Cardiac muscle cell (in vitro differentiated cells and primary cell): ENCODE measurements around the gene LYRM4. TPM values are rescaled to one million over a fixed set of nuclear protein-coding genes. Genes with fewer than 3 reads are reported as not detected.
A peak's percentile ranks its signal among the peaks of the same experiment; 100 is the strongest.

Experiments used
- DNase-seq, 2 donors: peaks; one replicate each; pipeline versions ENCODE4 v3.0.0 to v3.0.0-alpha.2; 2010 to 2017; ENCODE audit warnings: low read depth in 1 of 2, low spot score in 1 of 2
- H3K27ac ChIP-seq: fragments of 200-600 bp; sonication (generic); 2 replicates; pipeline ENCODE4 v1.5.1; 2016
- H3K27me3 ChIP-seq: fragments of 200-600 bp; sonication (generic); 2 replicates; pipeline ENCODE4 v1.6.0; 2016; ENCODE audit warnings: control low read depth
- H3K36me3 ChIP-seq: fragments of 200-600 bp; sonication (generic); 2 replicates; pipeline ENCODE4 v1.5.1; 2016; ENCODE audit warnings: control low read depth
- H3K4me1 ChIP-seq: fragments of 200-600 bp; sonication (generic); 2 replicates; pipeline ENCODE4 v1.8.1; 2017; ENCODE audit warnings: low read depth, mild to moderate bottlenecking, mixed run types
- H3K4me3 ChIP-seq: fragments of 200-600 bp; sonication (generic); 2 replicates; pipeline ENCODE4 v1.5.1; 2016; ENCODE audit warnings: mild to moderate bottlenecking
- H3K9me3 ChIP-seq: fragments of 200-600 bp; sonication (generic); 2 replicates; pipeline ENCODE4 v1.5.1; 2017; ENCODE audit warnings: low read depth, mild to moderate bottlenecking, control low read depth
- polyA plus RNA-seq: library from polyadenylated mRNA; unstranded; fragments of >200 nt; fragmentation: Nextera tagmentation; extraction: Ambion mirVana; gene quantifications from 2 replicates; pipeline ENCODE4 v1.2.1, GENCODE V29; 2016
- total RNA-seq: library from RNA; depleted of rRNA; stranded (reverse); fragments of >200 nt; gene quantifications from 2 replicates; pipeline ENCODE4 v1.2.3, GENCODE V29; 2016
- TF ChIP-seq, protein P1 (sequence below): IDR thresholded peaks from 2 replicates; pipeline ENCODE4 v1.5.1; 2012; ENCODE audit warnings: low read depth, mild to moderate bottlenecking, low read length

The LYRM4 gene
- total and polyA plus RNA-seq, 2 experiments from 2014 or later, result 24.2 to 38.3 TPM

DNA sequence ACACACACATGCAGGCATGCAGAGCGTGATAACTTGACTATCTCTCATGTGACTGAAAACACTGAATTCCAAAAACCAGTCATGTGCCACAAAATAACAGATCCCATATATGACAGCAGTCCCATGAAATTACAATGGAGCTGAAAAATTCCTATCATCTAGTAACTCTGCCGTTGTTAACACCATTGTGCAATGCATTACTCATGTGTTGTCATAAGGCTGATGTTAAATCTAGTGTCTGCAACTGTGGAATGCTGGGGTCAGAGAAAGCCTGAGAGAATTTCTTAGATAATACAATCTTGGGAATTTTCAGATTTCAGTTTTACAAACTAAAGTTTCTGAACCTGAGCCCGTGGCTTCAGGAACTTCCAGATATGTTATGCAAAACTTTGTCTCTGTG, 70.2 kb downstream of the LYRM4 start:
- H3K4me1 ChIP-seq, result peaks cover 22% of the 10 kb centered on the region
- DNase-seq, result peak in 1 of 2 donors; percentile 96
- H3K4me3 ChIP-seq, result no peak overlapping the region
- no peak overlapping the region for H3K27ac ChIP-seq
- TF ChIP-seq, protein P1, sequence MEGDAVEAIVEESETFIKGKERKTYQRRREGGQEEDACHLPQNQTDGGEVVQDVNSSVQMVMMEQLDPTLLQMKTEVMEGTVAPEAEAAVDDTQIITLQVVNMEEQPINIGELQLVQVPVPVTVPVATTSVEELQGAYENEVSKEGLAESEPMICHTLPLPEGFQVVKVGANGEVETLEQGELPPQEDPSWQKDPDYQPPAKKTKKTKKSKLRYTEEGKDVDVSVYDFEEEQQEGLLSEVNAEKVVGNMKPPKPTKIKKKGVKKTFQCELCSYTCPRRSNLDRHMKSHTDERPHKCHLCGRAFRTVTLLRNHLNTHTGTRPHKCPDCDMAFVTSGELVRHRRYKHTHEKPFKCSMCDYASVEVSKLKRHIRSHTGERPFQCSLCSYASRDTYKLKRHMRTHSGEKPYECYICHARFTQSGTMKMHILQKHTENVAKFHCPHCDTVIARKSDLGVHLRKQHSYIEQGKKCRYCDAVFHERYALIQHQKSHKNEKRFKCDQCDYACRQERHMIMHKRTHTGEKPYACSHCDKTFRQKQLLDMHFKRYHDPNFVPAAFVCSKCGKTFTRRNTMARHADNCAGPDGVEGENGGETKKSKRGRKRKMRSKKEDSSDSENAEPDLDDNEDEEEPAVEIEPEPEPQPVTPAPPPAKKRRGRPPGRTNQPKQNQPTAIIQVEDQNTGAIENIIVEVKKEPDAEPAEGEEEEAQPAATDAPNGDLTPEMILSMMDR, result no peak
- H3K27me3 ChIP-seq, result no peaks in the 10 kb centered on the region
- H3K9me3 ChIP-seq, result no peaks in the 10 kb centered on the region
- H3K36me3 ChIP-seq, result no peaks in the 10 kb centered on the region

DNA sequence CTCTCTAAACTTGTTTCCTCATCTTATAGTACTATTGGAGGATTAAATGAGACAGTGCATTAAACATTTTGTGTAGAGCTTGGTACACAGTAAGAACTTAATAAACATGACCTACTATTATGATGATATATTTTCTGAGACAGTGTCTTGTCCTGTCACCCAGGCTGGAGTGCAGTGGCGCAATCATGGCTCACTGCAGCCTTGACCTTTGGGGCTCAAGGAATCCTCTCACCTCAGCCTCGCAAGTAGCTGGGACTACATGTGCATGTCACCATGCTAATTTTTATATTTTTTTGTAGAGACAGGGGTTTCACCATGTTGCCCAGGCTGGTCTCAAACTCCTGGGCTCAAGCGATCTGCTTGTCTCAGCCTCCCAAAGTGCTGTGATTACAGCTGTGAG, 72.1 kb downstream of the LYRM4 start:
- no peaks in the 10 kb centered on the region for H3K9me3 ChIP-seq
- DNase-seq, result no peak
- H3K27me3 ChIP-seq, result no peaks in the 10 kb centered on the region
- H3K36me3 ChIP-seq, result no peaks in the 10 kb centered on the region
- TF ChIP-seq, protein P1, result no peak
- no peak overlapping the region for H3K4me3 ChIP-seq
- no peak overlapping the region for H3K27ac ChIP-seq
- H3K4me1 ChIP-seq, result peaks cover 20% of the 10 kb centered on the region

DNA sequence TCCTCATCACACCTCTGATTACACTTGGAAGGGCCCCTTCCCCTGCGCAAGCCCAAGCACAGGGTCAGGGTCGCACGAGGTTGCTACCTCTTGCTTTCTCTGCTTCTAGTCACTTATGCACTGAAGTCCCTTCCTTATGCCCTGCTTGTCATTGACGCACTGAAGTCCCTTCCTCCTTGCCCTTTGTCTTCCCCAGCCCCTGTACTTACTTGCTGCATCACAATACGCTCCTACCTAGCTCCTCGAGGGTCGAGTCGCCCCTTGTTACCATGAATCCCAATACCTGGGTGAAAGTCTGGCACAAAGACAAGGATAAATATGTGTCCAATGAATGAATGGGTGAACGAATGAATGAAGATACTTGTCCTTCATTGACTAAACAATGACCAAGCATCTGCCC, 75.9 kb downstream of the LYRM4 start:
- Histone ChIP-seq H3K36me3 (no peaks in the 10 kb centered on the region), H3K4me3 (no peak overlapping the region), H3K4me1 (no peaks in the 10 kb centered on the region), H3K27me3 (no peaks in the 10 kb centered on the region), H3K27ac (no peak overlapping the region), H3K9me3 (no peaks in the 10 kb centered on the region)
- TF ChIP-seq, protein P1, result no peak
- DNase-seq, result no peak

GRCh38 chr6:5184218-5184617, 76.5 kb downstream of the LYRM4 start:
- Histone ChIP-seq H3K27me3 (no peaks in the 10 kb centered on the region), H3K4me1 (no peaks in the 10 kb centered on the region), H3K27ac (no peak overlapping the region), H3K9me3 (no peaks in the 10 kb centered on the region), H3K36me3 (no peaks in the 10 kb centered on the region), H3K4me3 (no peak overlapping the region)
- no peak for DNase-seq
- TF ChIP-seq, protein P1, result peak; percentile 8

GRCh38 chr6:5181510-5182317, 79.0 kb downstream of the LYRM4 start:
- H3K27me3 ChIP-seq, result no peaks in the 10 kb centered on the region
- DNase-seq, result peak in 1 of 2 donors; percentile 49
- H3K4me1 ChIP-seq, result no peaks in the 10 kb centered on the region
- H3K36me3 ChIP-seq, result no peaks in the 10 kb centered on the region
- TF ChIP-seq, protein P1, result no peak
- no peak overlapping the region for H3K27ac ChIP-seq
- no peaks in the 10 kb centered on the region for H3K9me3 ChIP-seq
- H3K4me3 ChIP-seq, result no peak overlapping the region
